GM12874 (cell line): ENCODE measurements around the gene P2RX4.

Experiments
- TF ChIP-seq, protein P1 (sequence below): IDR thresholded peaks from 2 replicates; pipeline ENCODE4 v1.5.1; 2011; ENCODE audit warnings: low read depth, mild to moderate bottlenecking, control low read depth, low read length, moderate library complexity; ENCODE audit not compliant: insufficient read depth

Gene P2RX4

GRCh38 chr12:121237415-121237814 is 27.5 kb downstream of the P2RX4 start:
- TF ChIP-seq, protein P1, sequence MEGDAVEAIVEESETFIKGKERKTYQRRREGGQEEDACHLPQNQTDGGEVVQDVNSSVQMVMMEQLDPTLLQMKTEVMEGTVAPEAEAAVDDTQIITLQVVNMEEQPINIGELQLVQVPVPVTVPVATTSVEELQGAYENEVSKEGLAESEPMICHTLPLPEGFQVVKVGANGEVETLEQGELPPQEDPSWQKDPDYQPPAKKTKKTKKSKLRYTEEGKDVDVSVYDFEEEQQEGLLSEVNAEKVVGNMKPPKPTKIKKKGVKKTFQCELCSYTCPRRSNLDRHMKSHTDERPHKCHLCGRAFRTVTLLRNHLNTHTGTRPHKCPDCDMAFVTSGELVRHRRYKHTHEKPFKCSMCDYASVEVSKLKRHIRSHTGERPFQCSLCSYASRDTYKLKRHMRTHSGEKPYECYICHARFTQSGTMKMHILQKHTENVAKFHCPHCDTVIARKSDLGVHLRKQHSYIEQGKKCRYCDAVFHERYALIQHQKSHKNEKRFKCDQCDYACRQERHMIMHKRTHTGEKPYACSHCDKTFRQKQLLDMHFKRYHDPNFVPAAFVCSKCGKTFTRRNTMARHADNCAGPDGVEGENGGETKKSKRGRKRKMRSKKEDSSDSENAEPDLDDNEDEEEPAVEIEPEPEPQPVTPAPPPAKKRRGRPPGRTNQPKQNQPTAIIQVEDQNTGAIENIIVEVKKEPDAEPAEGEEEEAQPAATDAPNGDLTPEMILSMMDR = no peak

DNA sequence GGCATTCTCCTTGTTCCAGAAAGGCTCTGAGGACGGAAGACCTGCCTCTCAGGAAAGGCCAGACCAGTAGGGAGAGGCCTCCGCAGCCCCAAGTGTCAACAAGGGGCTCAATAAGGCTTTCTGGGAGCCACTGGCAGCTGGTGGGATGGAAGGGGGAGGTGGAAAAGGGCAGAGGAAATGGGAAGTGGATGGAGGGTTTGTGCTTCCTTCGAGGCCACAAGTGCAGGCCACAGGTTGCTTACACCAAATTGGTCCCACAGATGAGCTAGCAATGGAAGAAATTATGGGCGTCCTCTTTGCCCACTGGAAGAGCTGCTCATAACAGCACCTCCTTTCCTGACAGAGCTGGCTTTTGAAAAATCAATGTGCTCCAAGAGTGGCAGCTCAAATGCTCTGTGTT is 28.2 kb downstream of the P2RX4 start:
- TF ChIP-seq, protein P1 = no peak

DNA sequence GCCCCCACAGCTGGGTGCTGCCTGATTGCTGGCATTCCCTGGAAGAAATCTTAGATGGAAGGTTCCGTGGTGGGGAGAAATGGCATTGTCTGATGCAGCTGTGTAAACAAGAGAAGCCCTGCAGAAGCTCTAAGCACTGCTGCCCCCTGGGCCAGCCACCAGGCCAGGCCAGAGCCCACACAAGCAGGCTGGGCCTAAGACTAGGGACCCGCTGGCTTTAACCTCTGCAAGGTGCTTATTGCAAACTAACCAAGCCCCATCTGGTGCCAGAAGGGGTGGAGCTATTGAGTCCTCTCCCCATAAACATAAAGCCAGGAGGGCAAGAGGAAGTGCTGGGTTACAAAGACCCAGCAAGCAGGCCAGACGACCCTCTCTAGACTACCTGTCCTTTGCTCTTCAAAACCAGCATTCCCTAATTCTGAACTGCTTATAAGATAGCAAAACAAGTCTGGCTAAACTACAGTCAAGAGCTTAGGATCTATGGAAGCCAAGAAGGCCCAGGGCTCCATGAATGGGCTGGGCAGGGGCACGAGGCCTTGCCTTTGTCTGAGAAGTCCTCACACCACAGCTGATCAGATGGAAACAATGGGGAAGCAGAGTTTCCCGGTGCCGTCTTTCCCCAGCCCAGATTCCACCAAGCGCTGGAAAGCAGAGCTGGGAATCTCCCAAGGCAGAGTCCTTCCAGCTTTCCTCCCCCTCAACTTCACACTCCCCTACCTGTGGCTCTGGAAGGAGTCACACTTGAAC is 28.8 kb downstream of the P2RX4 start:
- TF ChIP-seq, protein P1 = no peak

DNA sequence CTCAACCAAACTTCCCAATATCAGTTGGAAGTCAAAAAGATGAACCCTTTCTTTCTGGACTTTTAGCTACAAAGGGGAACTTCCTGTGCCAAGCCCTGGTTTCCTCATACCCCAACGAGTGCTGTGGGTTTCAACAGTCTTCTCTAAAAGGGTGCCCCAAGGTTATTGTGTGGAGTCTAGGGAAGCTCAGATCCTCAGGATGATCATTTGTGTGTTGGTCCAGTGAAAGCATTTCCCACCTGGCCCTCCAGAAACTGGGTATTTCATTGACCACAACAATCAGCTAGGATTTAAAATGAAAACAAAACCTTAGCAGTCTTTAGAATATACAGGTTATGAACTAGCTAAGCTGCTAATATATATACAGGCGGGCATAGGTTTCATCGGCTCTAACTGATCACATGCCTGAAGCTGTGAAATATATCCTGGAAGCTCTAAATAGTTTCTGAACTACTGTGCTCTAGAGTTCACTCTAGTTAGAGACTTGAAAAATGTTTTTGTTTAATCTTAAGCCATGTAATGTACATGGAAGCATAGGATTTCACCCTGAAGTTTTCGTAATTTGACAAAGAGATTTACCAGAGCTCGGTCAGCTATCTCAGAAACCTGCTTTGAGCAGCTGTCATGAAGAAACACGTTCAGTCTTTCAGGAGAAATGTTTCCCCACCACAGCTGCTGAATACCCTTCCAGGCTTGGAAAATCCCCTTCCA is 29.6 kb downstream of the P2RX4 start:
- TF ChIP-seq, protein P1 = no peak

DNA sequence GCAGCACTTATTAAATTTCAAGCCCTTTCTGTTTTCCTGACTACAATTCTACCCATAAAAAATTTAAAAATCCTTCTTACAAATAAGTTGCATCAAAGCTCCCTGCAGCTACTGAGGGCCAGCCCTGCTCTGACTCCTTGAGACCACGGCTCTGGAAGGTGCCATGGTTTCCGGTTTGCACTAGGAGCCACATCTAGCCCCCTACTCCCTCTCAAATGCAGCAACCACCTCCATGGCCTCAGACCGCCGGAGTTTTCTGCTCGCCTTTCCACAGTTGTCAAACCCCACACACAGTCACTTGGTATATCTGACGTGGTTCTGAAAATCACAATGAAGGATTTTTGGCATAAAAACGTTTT is 30.1 kb downstream of the P2RX4 start:
- TF ChIP-seq, protein P1 = no peak

DNA sequence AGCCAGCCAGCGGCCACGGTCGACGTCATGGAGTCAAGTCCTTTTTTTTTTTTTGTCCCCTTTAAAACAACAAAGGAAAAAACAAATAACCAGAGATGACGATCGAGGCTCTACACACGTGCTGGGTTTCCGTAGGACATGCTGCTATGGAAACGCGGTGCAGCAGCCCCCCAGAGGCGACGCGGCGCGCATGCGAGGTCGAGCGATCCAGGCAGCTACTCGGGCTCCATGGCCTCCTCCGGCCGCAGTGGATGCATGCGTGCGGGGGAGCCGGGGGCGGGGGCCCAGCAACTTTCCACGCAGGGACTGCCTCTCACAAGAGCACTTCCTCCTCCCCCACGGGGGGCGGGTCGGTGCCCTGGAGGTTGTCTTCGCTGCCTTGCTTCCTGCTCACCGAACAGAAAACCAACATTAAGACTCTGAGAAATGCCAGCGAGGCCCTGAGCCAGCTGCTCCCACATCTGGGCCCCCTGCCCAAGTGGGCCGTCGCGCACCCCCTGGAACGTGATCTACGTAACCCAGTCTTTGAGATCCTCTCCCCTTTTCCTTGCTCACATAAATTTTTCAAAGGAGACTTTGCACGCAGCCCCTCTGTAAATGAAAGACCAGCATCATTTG is 30.7 kb downstream of the P2RX4 start:
- TF ChIP-seq, protein P1 = no peak

GRCh38 chr12:121241156-121241970 is 31.4 kb downstream of the P2RX4 start:
- TF ChIP-seq, protein P1 = no peak
